HG02588 (cell line): Measurements from ENCODE around the gene OGG1.
A peak's percentile ranks its signal among the peaks of the same experiment; 100 is the strongest.
"Not testable (repeated sequence)": the region's sequence is repeated elsewhere in the genome, so short reads cannot be mapped to it uniquely, and the experiment has no call there.

Source experiments
- ATAC-seq: cut with Tn5 transposase; IDR thresholded peaks from one replicate; pipeline ENCODE4 v1.9.1; 2021; ENCODE audit warnings: mild to moderate bottlenecking, moderate library complexity; ENCODE audit not compliant: unreplicated experiment

Gene OGG1

GRCh38 chr3:9760779-9761505 lies 11.2 kb downstream of the OGG1 start:
- no peak for ATAC-seq

- no peak for ATAC-seq
Measured at GRCh38 chr3:9761919-9762318, 12.2 kb downstream of the OGG1 start.

GRCh38 chr3:9762871-9763270 lies 13.1 kb downstream of the OGG1 start:
- ATAC-seq = no peak

- ATAC-seq = no peak
Measured at GRCh38 chr3:9765865-9766264, 16.1 kb downstream of the OGG1 start.

GRCh38 chr3:9767418-9767817 lies 17.7 kb downstream of the OGG1 start:
- no peak for ATAC-seq

GRCh38 chr3:9768141-9768775 lies 18.5 kb downstream of the OGG1 start:
- no peak for ATAC-seq

- no peak for ATAC-seq
Measured at GRCh38 chr3:9769012-9769411, 19.3 kb downstream of the OGG1 start.

GRCh38 chr3:9769426-9770275 lies 19.9 kb downstream of the OGG1 start, which contains the start of gene CAMK1:
Gene CAMK1, minus strand, starts transcription at chr3:9769947. Its CDS starts 2,198 bp downstream, at chr3:9767749.
- peak; percentile 82 for ATAC-seq

GRCh38 chr3:9770276-9770812 lies 20.6 kb downstream of the OGG1 start:
- ATAC-seq = no peak

- ATAC-seq = not testable (repeated sequence)
Measured at GRCh38 chr3:9771007-9771406, 21.3 kb downstream of the OGG1 start.

GRCh38 chr3:9776896-9777693 lies 27.3 kb downstream of the OGG1 start:
- no peak for ATAC-seq

GRCh38 chr3:9777694-9778021 lies 27.9 kb downstream of the OGG1 start:
- ATAC-seq = no peak

- no peak for ATAC-seq
Measured at GRCh38 chr3:9778143-9779074, 28.7 kb downstream of the OGG1 start.

GRCh38 chr3:9779075-9779593 lies 29.4 kb downstream of the OGG1 start:
- no peak for ATAC-seq

- peak; percentile 45 for ATAC-seq
Measured at GRCh38 chr3:9779721-9780457, 30.1 kb downstream of the OGG1 start.

- no peak for ATAC-seq
Measured at GRCh38 chr3:9780458-9780812, 30.7 kb downstream of the OGG1 start.

- no peak for ATAC-seq
Measured at GRCh38 chr3:9780910-9781309, 31.2 kb downstream of the OGG1 start.

GRCh38 chr3:9781551-9781950 lies 31.8 kb downstream of the OGG1 start:
- no peak for ATAC-seq
